Nephron progenitor cell (in vitro differentiated cells): ENCODE measurements around the gene STARD10.
"Not testable (repeated sequence)": the region's sequence is repeated elsewhere in the genome, so short reads cannot be mapped to it uniquely, and the experiment has no call there.

ENCODE experiments used
- DNase-seq: peaks from one replicate; pipeline ENCODE4 v3.0.0; 2021
- H3K27ac Mint-ChIP-seq: 2 replicates; pipeline ENCODE4 v1.8.0; 2021; ENCODE audit warnings: mild to moderate bottlenecking, moderate library complexity, mixed read lengths
- H3K27me3 Mint-ChIP-seq: 2 replicates; pipeline ENCODE4 v1.8.0; 2021; ENCODE audit warnings: mild to moderate bottlenecking, low read depth, mixed read lengths; ENCODE audit not compliant: poor library complexity
- H3K36me3 Mint-ChIP-seq: 2 replicates; pipeline ENCODE4 v1.8.0; 2021; ENCODE audit warnings: low read depth, mixed read lengths
- H3K4me1 Mint-ChIP-seq: 2 replicates; pipeline ENCODE4 v1.8.0; 2021; ENCODE audit warnings: mixed read lengths
- H3K4me3 Mint-ChIP-seq: 2 replicates; pipeline ENCODE4 v1.8.0; 2021; ENCODE audit warnings: mild to moderate bottlenecking, moderate library complexity, mixed read lengths
- H3K9me3 Mint-ChIP-seq: 2 replicates; pipeline ENCODE4 v1.8.0; 2021; ENCODE audit warnings: mild to moderate bottlenecking, moderate library complexity, mixed read lengths
- CTCF ChIP-seq: fragments of 200-600 bp; sonication (generic); IDR thresholded peaks from 2 replicates; pipeline ENCODE4 v1.5.0; 2021; ENCODE audit warnings: antibody characterized with exemption

STARD10 gene

GRCh38 chr11:72828081-72828567 lies 34.3 kb upstream of the STARD10 start:
- Mint-ChIP-seq H3K9me3 (no peaks in the 10 kb centered on the region), H3K4me1 (peaks cover 31% of the 10 kb centered on the region), H3K36me3 (no peaks in the 10 kb centered on the region), H3K27ac (no peak overlapping the region), H3K4me3 (no peak overlapping the region), H3K27me3 (peaks cover 4% of the 10 kb centered on the region)
- DNase-seq: no peak
- no peak for TF ChIP-seq CTCF

GRCh38 chr11:72827656-72828055 lies 33.8 kb upstream of the STARD10 start:
- not testable (repeated sequence) for DNase-seq, H3K27me3 Mint-ChIP-seq, H3K4me3 Mint-ChIP-seq, H3K27ac Mint-ChIP-seq, H3K36me3 Mint-ChIP-seq, H3K9me3 Mint-ChIP-seq
- H3K4me1 Mint-ChIP-seq: peaks cover 27% of the 10 kb centered on the region

GRCh38 chr11:72826942-72827480 lies 33.2 kb upstream of the STARD10 start:
- Mint-ChIP-seq H3K36me3 (no peaks in the 10 kb centered on the region), H3K4me1 (peaks cover 24% of the 10 kb centered on the region), H3K27me3 (peaks cover 4% of the 10 kb centered on the region), H3K9me3 (no peaks in the 10 kb centered on the region), H3K4me3 (no peak overlapping the region), H3K27ac (no peak overlapping the region)
- no peak for DNase-seq
- no peak for TF ChIP-seq CTCF

- peaks cover 4% of the 10 kb centered on the region for H3K27me3 Mint-ChIP-seq
- no peak for DNase-seq
- H3K9me3 Mint-ChIP-seq: no peaks in the 10 kb centered on the region
- no peaks in the 10 kb centered on the region for H3K36me3 Mint-ChIP-seq
- TF ChIP-seq CTCF: no peak
- H3K27ac Mint-ChIP-seq: peak overlapping the region; percentile 51
- H3K4me3 Mint-ChIP-seq: no peak overlapping the region
- H3K4me1 Mint-ChIP-seq: peaks cover 18% of the 10 kb centered on the region
Observed at GRCh38 chr11:72826191-72826941, 32.5 kb upstream of the STARD10 start.

- H3K4me3 Mint-ChIP-seq: no peak overlapping the region
Observed at GRCh38 chr11:72825661-72826060, 31.8 kb upstream of the STARD10 start.

More at GRCh38 chr11:72825661-72826060, 31.8 kb upstream of the STARD10 start:
- Mint-ChIP-seq H3K27me3 (peaks cover 9% of the 10 kb centered on the region), H3K9me3 (no peaks in the 10 kb centered on the region), H3K4me1 (peaks cover 24% of the 10 kb centered on the region), H3K36me3 (no peaks in the 10 kb centered on the region), H3K27ac (no peak overlapping the region)
- no peak for TF ChIP-seq CTCF
- no peak for DNase-seq
